CD4-positive, alpha-beta T cell (primary cell): ENCODE data around the gene TAF4. TPM values are rescaled to one million over a fixed set of nuclear protein-coding genes. Genes with fewer than 3 reads are reported as not detected.

Experiments used
- ATAC-seq: fragments of 200-7000 bp; cut with Tn5 transposase; one replicate; pipeline ENCODE4 v1.10.0; 2022; ENCODE audit warnings: mild to moderate bottlenecking; ENCODE audit not compliant: poor library complexity
- CTCF ChIA-PET: fragments of 350-600 bp; sonication (Branson Sonifier 250); formaldehyde crosslinking; loops from one replicate; lab custom pipeline; 2021; ENCODE audit warnings: antibody characterized with exemption, inconsistent platforms; lab: Charles Lee
- POLR2A ChIA-PET: fragments of 350-600 bp; sonication (Branson Sonifier 250); formaldehyde crosslinking; loops from one replicate; lab custom pipeline; 2021; ENCODE audit warnings: antibody characterized with exemption, inconsistent platforms; lab: Charles Lee
- DNase-seq, 14 experiments: peaks; one replicate each; pipeline ENCODE4 v3.0.0-alpha.2; 2013 to 2020; ENCODE audit warnings: mixed read lengths in 2 of 14
- H3K27ac ChIP-seq, 2 donors: one replicate each; pipeline versions ENCODE4 v1.5.1 to v1.7.0; 2013; ENCODE audit warnings: low read length in 2 of 2, low read depth in 1 of 2, mild to moderate bottlenecking in 1 of 2
- H3K27me3 ChIP-seq, 2 experiments: 1 replicate in 1 of 2; 2 replicates in 1 of 2; pipeline versions ENCODE4 v1.6.1 to v1.7.0; 2013; ENCODE audit warnings: low read length in 2 of 2, control low read depth in 1 of 2, mild to moderate bottlenecking in 1 of 2, moderate library complexity in 1 of 2; ENCODE audit not compliant: insufficient read depth in 2 of 2, control insufficient read depth in 1 of 2
- H3K36me3 ChIP-seq: one replicate; pipeline ENCODE4 v1.6.1; 2013; ENCODE audit warnings: low read length, control low read depth; ENCODE audit not compliant: insufficient read depth
- H3K4me1 ChIP-seq: one replicate; pipeline ENCODE4 v1.6.1; 2013; ENCODE audit warnings: low read length, control low read depth; ENCODE audit not compliant: insufficient read depth
- H3K4me3 ChIP-seq: one replicate; pipeline ENCODE4 v1.5.1; 2013; ENCODE audit warnings: mild to moderate bottlenecking, low read length, moderate library complexity
- H3K9me3 ChIP-seq, 2 experiments: 1 replicate in 1 of 2; 2 replicates in 1 of 2; pipeline versions ENCODE4 v1.6.1 to v1.7.0; 2013; ENCODE audit warnings: low read length in 2 of 2, mild to moderate bottlenecking in 2 of 2, control low read depth in 1 of 2, moderate library complexity in 1 of 2; ENCODE audit not compliant: control insufficient read depth in 1 of 2, insufficient read depth in 1 of 2
- H3K27ac Mint-ChIP-seq: one replicate; pipeline ENCODE4 v1.8.0; 2020; ENCODE audit warnings: mixed read lengths
- H3K27me3 Mint-ChIP-seq: one replicate; pipeline ENCODE4 v1.8.0; 2021; ENCODE audit warnings: mixed read lengths
- H3K36me3 Mint-ChIP-seq: one replicate; pipeline ENCODE4 v1.8.0; 2021; ENCODE audit warnings: low read depth, mixed read lengths
- H3K4me1 Mint-ChIP-seq: one replicate; pipeline ENCODE4 v1.8.0; 2021; ENCODE audit warnings: low read depth, mixed read lengths
- H3K4me3 Mint-ChIP-seq: one replicate; pipeline ENCODE4 v1.8.0; 2020; ENCODE audit warnings: mild to moderate bottlenecking, mixed read lengths
- H3K9me3 Mint-ChIP-seq: one replicate; pipeline ENCODE4 v1.8.0; 2020; ENCODE audit warnings: mixed read lengths
- intact Hi-C, 2 experiments: fragments of 100-400 bp; cut with DNase I in 1 of 2; cut with micrococcal nuclease in 1 of 2; formaldehyde crosslinking; loops; one replicate each; pipeline versions ENCODE4 v1.15.1 to v1.9.0; 2023 to 2025; cut with DNase I, micrococcal nuclease
- total RNA-seq, 174 experiments: library from RNA in 2 of 174; stranded (reverse) in 2 of 174; gene quantifications; one replicate each; pipeline ENCODE4 v1.2.3 and lab custom pipeline; 2021 to 2026
- TF ChIP-seq, protein P1 (sequence below): fragments of 200-600 bp; IDR thresholded peaks from one replicate; pipeline ENCODE4 v1.8.0; 2022; ENCODE audit warnings: antibody characterized with exemption, mild to moderate bottlenecking

TAF4 gene
- total RNA-seq, 2 experiments from 2014 or later, result 11.1 to 12.5 TPM

DNA sequence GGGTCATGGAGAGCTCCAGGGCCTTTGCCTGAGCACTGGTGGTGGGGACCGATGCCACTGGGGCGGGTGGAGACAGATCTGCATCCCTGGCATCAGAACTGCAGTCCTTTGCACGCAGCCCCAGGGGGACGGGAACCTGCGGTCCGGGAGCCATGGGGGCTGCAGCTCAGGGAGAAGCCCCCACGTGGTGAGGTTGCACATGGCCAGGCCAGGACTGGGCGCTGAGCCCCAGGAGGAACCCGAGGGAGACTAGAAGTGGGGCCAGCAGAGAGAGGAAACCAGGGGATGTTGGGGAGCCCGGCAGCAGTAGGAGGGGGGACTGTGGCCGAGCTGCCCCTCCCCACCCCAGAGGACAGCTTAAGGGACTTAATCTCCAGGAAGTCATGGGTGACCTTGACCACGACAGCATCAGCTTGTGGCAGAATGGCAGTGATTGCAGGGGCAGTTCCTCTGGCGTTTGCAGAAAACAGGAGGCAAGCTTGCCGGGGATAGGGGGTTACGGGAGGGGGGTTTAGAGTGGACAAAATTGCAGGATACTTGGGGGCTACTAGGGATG is 38.6 kb upstream of the TAF4 start:
- POLR2A ChIA-PET, result interaction anchor here (0.7 kb wide), 1 partner anchor 12 kb away, joined by 3 read pairs; no protein-coding TSS in a partner anchor
- CTCF ChIA-PET, result no interaction called here

DNA sequence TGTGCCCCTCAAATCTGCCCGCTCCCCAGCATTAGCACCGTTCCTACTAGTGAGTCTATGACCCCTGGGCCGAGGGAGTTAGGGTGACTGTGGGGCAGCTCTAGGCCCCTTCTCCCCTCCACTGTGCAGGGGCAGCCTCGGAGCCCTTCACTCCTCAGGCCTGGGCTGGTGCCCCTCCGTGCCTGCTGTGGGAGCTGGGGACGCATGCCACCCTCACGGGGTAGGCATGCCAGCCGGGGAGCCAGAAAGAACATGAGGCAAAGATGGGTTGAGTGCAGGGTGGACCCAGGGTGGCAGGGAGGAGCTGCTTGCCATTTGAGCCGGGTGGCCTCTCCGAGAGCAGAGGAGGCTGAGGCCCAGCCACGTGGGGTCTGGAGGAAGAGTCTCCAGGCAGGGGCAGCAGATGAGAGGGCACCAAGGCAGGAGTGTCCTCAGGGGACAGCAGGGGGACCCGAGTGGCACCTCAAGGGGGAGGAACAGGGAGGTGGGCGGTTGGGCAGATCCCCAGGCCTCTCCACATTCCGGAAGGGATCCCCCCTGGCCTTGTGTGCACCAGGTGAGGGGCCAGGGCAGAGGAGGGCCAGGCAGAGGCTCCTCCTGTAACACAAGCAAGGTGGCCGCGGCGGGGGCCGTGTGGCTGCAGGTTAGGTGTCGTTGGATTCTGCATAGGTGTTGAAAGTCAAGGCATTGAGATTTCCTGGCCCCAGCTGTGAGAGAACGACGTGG is 38.0 kb upstream of the TAF4 start:
- TF ChIP-seq, protein P1, sequence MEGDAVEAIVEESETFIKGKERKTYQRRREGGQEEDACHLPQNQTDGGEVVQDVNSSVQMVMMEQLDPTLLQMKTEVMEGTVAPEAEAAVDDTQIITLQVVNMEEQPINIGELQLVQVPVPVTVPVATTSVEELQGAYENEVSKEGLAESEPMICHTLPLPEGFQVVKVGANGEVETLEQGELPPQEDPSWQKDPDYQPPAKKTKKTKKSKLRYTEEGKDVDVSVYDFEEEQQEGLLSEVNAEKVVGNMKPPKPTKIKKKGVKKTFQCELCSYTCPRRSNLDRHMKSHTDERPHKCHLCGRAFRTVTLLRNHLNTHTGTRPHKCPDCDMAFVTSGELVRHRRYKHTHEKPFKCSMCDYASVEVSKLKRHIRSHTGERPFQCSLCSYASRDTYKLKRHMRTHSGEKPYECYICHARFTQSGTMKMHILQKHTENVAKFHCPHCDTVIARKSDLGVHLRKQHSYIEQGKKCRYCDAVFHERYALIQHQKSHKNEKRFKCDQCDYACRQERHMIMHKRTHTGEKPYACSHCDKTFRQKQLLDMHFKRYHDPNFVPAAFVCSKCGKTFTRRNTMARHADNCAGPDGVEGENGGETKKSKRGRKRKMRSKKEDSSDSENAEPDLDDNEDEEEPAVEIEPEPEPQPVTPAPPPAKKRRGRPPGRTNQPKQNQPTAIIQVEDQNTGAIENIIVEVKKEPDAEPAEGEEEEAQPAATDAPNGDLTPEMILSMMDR, result no peak
- peaks cover 59% of the 10 kb centered on the region for H3K36me3 Mint-ChIP-seq
- no peak overlapping the region for H3K4me3 Mint-ChIP-seq
- H3K9me3 ChIP-seq, result peaks cover 71 to 100% of the 10 kb centered on the region in 2 experiments
- CTCF ChIA-PET, result no interaction called here
- no peak overlapping the region for H3K27ac Mint-ChIP-seq
- H3K27ac ChIP-seq, result no peak overlapping the region
- no peaks in the 10 kb centered on the region for H3K36me3 ChIP-seq
- H3K4me1 Mint-ChIP-seq, result no peaks in the 10 kb centered on the region
- no peak overlapping the region for H3K4me3 ChIP-seq
- ATAC-seq (no peak), DNase-seq (no peak)
- H3K27me3 Mint-ChIP-seq, result no peaks in the 10 kb centered on the region
- H3K27me3 ChIP-seq, result peaks cover 0 to 9% of the 10 kb centered on the region in 2 experiments
- peaks cover 19% of the 10 kb centered on the region for H3K9me3 Mint-ChIP-seq
- POLR2A ChIA-PET, result interaction anchor here (0.7 kb wide), 1 partner anchor 13 kb away, joined by 3 read pairs; no protein-coding TSS in a partner anchor
- intact Hi-C loops, result no loop called here
- H3K4me1 ChIP-seq, result no peaks in the 10 kb centered on the region

More for the DNA sequence above, 38.6 kb upstream of the TAF4 start:
- TF ChIP-seq, protein P1, result no peak
- Histone ChIP-seq H3K9me3 (peaks cover 78 to 95% of the 10 kb centered on the region in 2 experiments), H3K27me3 (peaks cover 0 to 9% of the 10 kb centered on the region in 2 experiments), H3K36me3 (no peaks in the 10 kb centered on the region), H3K4me1 (no peaks in the 10 kb centered on the region), H3K4me3 (no peak overlapping the region), H3K27ac (no peak overlapping the region)
- no peak overlapping the region for H3K4me3 Mint-ChIP-seq
- DNase-seq, result no peak
- intact Hi-C loops, result no loop called here
- no peaks in the 10 kb centered on the region for H3K4me1 Mint-ChIP-seq
- peaks cover 21% of the 10 kb centered on the region for H3K9me3 Mint-ChIP-seq
- no peak overlapping the region for H3K27ac Mint-ChIP-seq
- peaks cover 65% of the 10 kb centered on the region for H3K36me3 Mint-ChIP-seq
- no peak for ATAC-seq
- no peaks in the 10 kb centered on the region for H3K27me3 Mint-ChIP-seq

DNA sequence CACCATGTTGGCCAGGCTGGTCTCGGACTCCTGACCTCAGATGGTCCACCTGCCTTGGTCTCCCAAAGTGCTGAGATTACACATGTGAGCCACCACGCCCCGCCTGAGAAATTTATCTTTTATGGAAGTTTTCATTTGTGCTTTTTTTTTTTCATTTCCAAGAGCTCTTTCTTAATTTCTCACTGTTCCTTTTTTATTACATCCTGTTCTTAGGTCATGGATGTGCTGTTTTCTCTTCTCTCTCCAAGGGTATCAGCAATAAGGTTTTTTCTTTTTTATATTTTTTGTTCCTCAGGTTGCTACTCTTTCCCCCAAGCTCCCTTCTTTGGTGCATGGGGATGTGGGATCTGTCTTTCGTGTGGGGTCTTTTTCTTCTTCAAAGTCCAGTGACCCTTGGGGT is 35.4 kb upstream of the TAF4 start:
- peaks cover 36% of the 10 kb centered on the region for H3K36me3 Mint-ChIP-seq
- peaks cover 47 to 99% of the 10 kb centered on the region in 2 experiments for H3K9me3 ChIP-seq
- no peaks in the 10 kb centered on the region for H3K36me3 ChIP-seq
- CTCF ChIA-PET, result no interaction called here
- intact Hi-C loops, result no loop called here
- no peak overlapping the region for H3K27ac ChIP-seq
- POLR2A ChIA-PET, result no interaction called here
- peaks cover 14% of the 10 kb centered on the region for H3K9me3 Mint-ChIP-seq
- no peak overlapping the region for H3K4me3 ChIP-seq
- peaks cover 0 to 9% of the 10 kb centered on the region in 2 experiments for H3K27me3 ChIP-seq
- no peaks in the 10 kb centered on the region for H3K4me1 ChIP-seq
- H3K4me3 Mint-ChIP-seq, result no peak overlapping the region
- no peaks in the 10 kb centered on the region for H3K4me1 Mint-ChIP-seq
- H3K27ac Mint-ChIP-seq, result no peak overlapping the region
- no peaks in the 10 kb centered on the region for H3K27me3 Mint-ChIP-seq
- TF ChIP-seq, protein P1, result no peak
- DNase-seq (no peak), ATAC-seq (no peak)
